ENCODE measurements around the gene UBXN10.

The UBXN10 gene

GRCh38 chr1:20195462-20195780 is 9.5 kb downstream of the UBXN10 start:
- DNase-seq (ENCODE audit: extremely low read depth, insufficient read length), result no peak
- no peak overlapping the region for H3K4me3 ChIP-seq (replicated peaks; ENCODE audit: low read depth, low read length)
- no peaks in the 10 kb centered on the region for H3K36me3 ChIP-seq (ENCODE audit: control insufficient read depth, insufficient read depth, low read length)
- H3K27me3 ChIP-seq (replicated peaks; ENCODE audit: control insufficient read depth, insufficient read depth, low read length), result peaks cover 6% of the 10 kb centered on the region
- TF ChIP-seq, protein P1, sequence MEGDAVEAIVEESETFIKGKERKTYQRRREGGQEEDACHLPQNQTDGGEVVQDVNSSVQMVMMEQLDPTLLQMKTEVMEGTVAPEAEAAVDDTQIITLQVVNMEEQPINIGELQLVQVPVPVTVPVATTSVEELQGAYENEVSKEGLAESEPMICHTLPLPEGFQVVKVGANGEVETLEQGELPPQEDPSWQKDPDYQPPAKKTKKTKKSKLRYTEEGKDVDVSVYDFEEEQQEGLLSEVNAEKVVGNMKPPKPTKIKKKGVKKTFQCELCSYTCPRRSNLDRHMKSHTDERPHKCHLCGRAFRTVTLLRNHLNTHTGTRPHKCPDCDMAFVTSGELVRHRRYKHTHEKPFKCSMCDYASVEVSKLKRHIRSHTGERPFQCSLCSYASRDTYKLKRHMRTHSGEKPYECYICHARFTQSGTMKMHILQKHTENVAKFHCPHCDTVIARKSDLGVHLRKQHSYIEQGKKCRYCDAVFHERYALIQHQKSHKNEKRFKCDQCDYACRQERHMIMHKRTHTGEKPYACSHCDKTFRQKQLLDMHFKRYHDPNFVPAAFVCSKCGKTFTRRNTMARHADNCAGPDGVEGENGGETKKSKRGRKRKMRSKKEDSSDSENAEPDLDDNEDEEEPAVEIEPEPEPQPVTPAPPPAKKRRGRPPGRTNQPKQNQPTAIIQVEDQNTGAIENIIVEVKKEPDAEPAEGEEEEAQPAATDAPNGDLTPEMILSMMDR (IDR thresholded peaks at IDR 0.05; ENCODE audit: insufficient read depth, low read length, poor library complexity, severe bottlenecking), result no peak

DNA sequence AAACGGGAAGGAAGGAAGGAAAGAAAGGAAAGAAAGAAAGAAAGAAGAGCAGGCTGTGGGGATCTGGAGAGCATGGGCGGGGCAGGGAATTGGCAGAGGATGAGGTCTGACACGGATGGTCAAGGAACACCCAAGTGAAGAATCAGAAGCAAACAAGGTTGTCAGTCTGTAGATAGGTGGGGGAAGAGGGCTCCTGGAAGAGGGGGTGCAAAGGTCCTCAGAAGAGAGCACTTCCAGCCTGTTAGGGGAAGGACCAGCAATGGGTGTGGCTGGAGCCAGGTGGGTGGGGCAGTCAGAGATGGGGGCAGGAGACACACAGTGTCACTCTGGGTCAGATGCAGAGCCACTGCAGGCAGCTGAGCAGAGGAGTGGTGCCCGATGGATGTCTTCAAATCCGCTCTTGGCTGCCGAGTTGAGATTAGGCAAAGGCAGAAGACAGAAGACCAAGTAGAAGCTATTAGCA is 11.5 kb downstream of the UBXN10 start:
- no peaks in the 10 kb centered on the region for H3K36me3 ChIP-seq (ENCODE audit: control insufficient read depth, insufficient read depth, low read length)
- no peak for DNase-seq (ENCODE audit: extremely low read depth, insufficient read length)
- H3K4me3 ChIP-seq (replicated peaks; ENCODE audit: low read depth, low read length), result no peak overlapping the region
- TF ChIP-seq, protein P1 (IDR thresholded peaks at IDR 0.05; ENCODE audit: insufficient read depth, low read length, poor library complexity, severe bottlenecking), result no peak
- H3K27me3 ChIP-seq (replicated peaks; ENCODE audit: control insufficient read depth, insufficient read depth, low read length), result peaks cover 3% of the 10 kb centered on the region; the same call in 1 of the 2 replicates

GRCh38 chr1:20198296-20198695 is 12.4 kb downstream of the UBXN10 start:
- no peak overlapping the region for H3K4me3 ChIP-seq (replicated peaks; ENCODE audit: low read depth, low read length)
- no peak for DNase-seq (ENCODE audit: extremely low read depth, insufficient read length)
- H3K36me3 ChIP-seq (ENCODE audit: control insufficient read depth, insufficient read depth, low read length), result no peaks in the 10 kb centered on the region
- TF ChIP-seq, protein P1 (IDR thresholded peaks at IDR 0.05; ENCODE audit: insufficient read depth, low read length, poor library complexity, severe bottlenecking), result no peak
- peaks cover 2% of the 10 kb centered on the region; the same call in 1 of the 2 replicates for H3K27me3 ChIP-seq (replicated peaks; ENCODE audit: control insufficient read depth, insufficient read depth, low read length)

DNA sequence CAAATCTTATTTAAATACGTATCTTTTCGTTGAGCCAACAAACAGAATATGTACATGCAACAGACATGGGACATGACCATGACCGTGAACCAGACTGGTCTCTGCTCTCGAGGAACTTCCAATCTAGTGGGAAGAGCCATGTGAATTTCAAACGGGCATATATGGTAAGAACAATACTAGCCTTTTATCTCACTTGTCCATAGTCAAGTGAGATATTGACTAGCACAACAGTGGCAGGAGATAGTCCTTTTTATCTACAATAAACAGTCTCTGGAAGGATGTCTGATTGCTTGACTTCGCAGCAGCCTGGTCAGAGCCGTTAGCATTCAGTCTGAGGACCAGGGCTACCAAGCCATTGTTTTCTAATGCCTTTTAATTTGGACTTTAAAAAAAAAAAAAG is 13.0 kb downstream of the UBXN10 start:
- no peak for DNase-seq (ENCODE audit: extremely low read depth, insufficient read length)
- Histone ChIP-seq H3K4me3 (replicated peaks; ENCODE audit: low read depth, low read length) (no peak overlapping the region), H3K27me3 (replicated peaks; ENCODE audit: control insufficient read depth, insufficient read depth, low read length) (peaks cover 2% of the 10 kb centered on the region; the same call in 1 of the 2 replicates), H3K36me3 (ENCODE audit: control insufficient read depth, insufficient read depth, low read length) (no peaks in the 10 kb centered on the region)
- TF ChIP-seq, protein P1 (IDR thresholded peaks at IDR 0.05; ENCODE audit: insufficient read depth, low read length, poor library complexity, severe bottlenecking), result no peak

DNA sequence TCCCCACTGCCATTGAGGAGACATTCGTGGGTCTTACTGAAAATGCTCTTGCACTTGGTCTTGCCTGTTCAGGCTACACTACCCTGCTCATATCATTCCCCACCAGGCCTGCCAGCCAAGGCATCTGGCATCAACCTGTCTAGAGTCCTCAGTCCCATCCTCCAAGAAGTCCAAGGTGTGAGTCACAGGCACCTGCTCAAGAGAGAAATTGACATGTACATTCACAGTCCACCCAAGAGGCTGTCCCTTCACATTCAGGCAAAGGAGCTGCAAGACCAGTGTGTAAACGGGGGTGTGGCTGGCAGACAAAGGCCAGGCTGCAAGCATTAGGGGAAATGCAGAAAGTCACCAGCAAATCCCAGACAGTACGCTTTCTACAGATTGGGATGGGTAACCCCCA is 13.5 kb downstream of the UBXN10 start:
- no peaks in the 10 kb centered on the region for H3K36me3 ChIP-seq (ENCODE audit: control insufficient read depth, insufficient read depth, low read length)
- H3K27me3 ChIP-seq (replicated peaks; ENCODE audit: control insufficient read depth, insufficient read depth, low read length), result peaks cover 2% of the 10 kb centered on the region; the same call in 1 of the 2 replicates
- H3K4me3 ChIP-seq (replicated peaks; ENCODE audit: low read depth, low read length), result no peak overlapping the region
- DNase-seq (ENCODE audit: extremely low read depth, insufficient read length), result no peak
- TF ChIP-seq, protein P1 (IDR thresholded peaks at IDR 0.05; ENCODE audit: insufficient read depth, low read length, poor library complexity, severe bottlenecking), result no peak

DNA sequence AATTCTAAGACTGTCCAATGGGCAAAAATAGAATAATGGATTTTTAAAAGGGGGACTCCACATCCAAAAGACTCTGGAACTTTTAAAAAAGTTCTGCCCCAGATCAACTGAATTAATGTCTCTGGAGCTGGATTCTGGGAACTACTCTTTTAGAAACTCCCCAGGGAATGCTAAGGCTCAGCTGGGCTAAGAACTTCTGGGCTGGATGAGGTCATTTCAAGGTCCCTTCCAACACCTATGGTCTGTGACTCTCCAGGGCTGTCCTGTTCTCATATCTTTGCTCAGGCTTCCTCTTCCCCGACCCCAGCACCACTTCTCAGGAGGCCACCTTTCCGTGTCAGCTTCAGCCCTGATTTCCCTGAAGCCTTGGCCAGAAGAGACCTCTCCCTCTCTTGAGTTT is 13.9 kb downstream of the UBXN10 start:
- TF ChIP-seq, protein P1 (IDR thresholded peaks at IDR 0.05; ENCODE audit: insufficient read depth, low read length, poor library complexity, severe bottlenecking), result no peak
- no peak for DNase-seq (ENCODE audit: extremely low read depth, insufficient read length)
- Histone ChIP-seq H3K4me3 (replicated peaks; ENCODE audit: low read depth, low read length) (no peak overlapping the region), H3K36me3 (ENCODE audit: control insufficient read depth, insufficient read depth, low read length) (no peaks in the 10 kb centered on the region), H3K27me3 (replicated peaks; ENCODE audit: control insufficient read depth, insufficient read depth, low read length) (peaks cover 2% of the 10 kb centered on the region; the same call in 1 of the 2 replicates)

Data from GM06990 (cell line).